Activated CD8-positive, alpha-beta T cell treated with anti-CD3 and anti-CD28 coated beads, Interleukin-2, amount 10 ng/mL, durations not matched to agents 7 days and 5 days (primary cell): ENCODE measurements around the gene SPECC1. TPM values are rescaled to one million over a fixed set of nuclear protein-coding genes. Genes with fewer than 3 reads are reported as not detected.
A peak's percentile ranks its signal among the peaks of the same experiment; 100 is the strongest.
"Not testable (repeated sequence)": the region's sequence is repeated elsewhere in the genome, so short reads cannot be mapped to it uniquely, and the experiment has no call there.

Experiments used
- ATAC-seq: fragments of 150-1000 bp; cut with Tn5 transposase; one replicate; pipeline ENCODE4 v1.10.0; 2021; ENCODE audit warnings: moderate library complexity
- CTCF ChIA-PET: fragments of 350-600 bp; sonication (Branson Sonifier 250); formaldehyde crosslinking; loops from one replicate; lab custom pipeline; 2021; ENCODE audit warnings: antibody characterized with exemption; lab: Charles Lee
- POLR2A ChIA-PET: fragments of 350-600 bp; sonication (Branson Sonifier 250); formaldehyde crosslinking; loops from one replicate; lab custom pipeline; 2021; ENCODE audit warnings: antibody characterized with exemption; lab: Charles Lee
- DNase-seq: peaks from one replicate; pipeline ENCODE4 v3.0.0-alpha.2; 2020
- H3K27ac Mint-ChIP-seq: one replicate; pipeline ENCODE4 v1.8.0; 2021; ENCODE audit warnings: mild to moderate bottlenecking, mixed read lengths
- H3K27me3 Mint-ChIP-seq: one replicate; pipeline ENCODE4 v1.8.0; 2021; ENCODE audit warnings: low read depth, mixed read lengths
- H3K36me3 Mint-ChIP-seq: one replicate; pipeline ENCODE4 v1.8.0; 2021; ENCODE audit warnings: low read depth, mixed read lengths
- H3K4me1 Mint-ChIP-seq: one replicate; pipeline ENCODE4 v1.8.0; 2021; ENCODE audit warnings: low read depth, mixed read lengths
- H3K4me3 Mint-ChIP-seq: one replicate; pipeline ENCODE4 v1.8.0; 2021; ENCODE audit warnings: mild to moderate bottlenecking, mixed read lengths
- H3K9me3 Mint-ChIP-seq: one replicate; pipeline ENCODE4 v1.8.0; 2022; ENCODE audit warnings: mixed read lengths; ENCODE audit not compliant: insufficient read depth
- total RNA-seq, 2 experiments: library from RNA; stranded (reverse); gene quantifications; one replicate each; pipeline ENCODE4 v1.2.3, GENCODE V29; 2021

The SPECC1 gene
- total RNA-seq, 2 experiments from 2014 or later, result 4.2 to 5.3 TPM

DNA sequence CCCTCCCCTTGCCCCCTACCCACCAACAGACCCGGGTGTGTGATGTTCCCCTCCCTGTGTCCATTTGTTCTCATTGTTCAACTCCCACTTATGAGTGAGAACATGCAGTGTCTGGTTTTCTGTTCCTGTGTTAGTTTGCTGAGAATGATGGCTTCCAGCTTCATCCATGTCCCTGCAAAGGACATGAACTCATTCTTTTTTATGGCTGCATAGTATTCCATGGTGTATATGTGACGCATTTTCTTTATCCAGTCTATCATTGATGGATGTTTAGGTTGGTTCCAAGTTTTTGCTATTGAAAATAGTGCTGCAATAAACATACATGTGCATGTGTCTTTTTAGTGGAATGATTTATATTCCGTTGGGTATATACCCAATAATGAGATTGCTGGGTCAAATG lies 91.6 kb downstream of the SPECC1 start:
- H3K4me3 Mint-ChIP-seq, CTCF ChIA-PET, H3K4me1 Mint-ChIP-seq, H3K36me3 Mint-ChIP-seq, H3K9me3 Mint-ChIP-seq, H3K27ac Mint-ChIP-seq, POLR2A ChIA-PET, ATAC-seq, H3K27me3 Mint-ChIP-seq, DNase-seq: not testable (repeated sequence)

DNA sequence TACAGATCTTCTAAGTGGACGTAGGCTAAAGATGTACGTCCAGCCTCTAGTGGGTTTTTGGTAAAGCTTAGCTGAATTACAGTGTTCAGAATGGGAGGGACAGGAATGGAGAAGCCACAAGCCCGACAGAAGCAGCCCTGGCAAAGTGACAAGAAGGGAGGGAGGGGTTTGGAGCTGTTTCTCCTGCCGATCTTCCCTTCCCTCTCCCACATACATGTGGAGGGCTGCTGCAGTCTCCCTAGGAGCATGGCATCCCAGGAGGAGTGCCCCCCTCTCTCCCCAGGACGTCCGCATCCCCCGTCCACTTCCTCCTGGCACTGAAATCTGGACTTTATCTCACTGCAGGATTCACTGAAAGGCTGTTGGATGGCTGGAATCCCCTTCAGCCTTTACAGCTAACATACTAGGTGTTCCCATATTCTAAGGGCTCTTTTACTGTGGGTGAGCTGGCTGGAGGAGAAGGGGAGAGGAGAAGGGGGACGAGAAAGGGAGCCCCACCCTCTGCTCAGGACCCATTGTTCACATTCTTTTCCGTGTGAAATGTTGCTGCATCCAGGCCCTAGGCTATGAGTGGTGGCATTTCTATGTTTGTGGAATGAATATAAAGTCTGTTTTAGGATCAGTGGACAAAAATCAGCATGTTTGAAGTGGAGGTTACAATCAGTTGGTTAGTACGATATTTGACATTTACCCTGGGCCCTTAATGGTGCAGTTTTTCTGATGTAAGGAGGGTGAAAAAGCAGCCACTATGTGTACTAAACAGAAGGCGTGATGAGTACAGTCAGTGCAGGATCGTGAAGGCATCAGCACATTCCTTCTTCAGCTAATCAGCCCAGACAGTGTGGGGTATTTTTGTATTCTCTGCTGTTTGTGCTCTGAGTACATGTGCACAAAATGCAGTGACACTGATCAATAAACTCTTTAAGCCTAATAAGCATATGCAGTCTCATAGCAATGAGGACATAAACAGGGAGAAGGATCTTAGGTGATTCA lies 94.6 kb downstream of the SPECC1 start:
- no peaks in the 10 kb centered on the region for H3K4me1 Mint-ChIP-seq
- DNase-seq, result no peak
- no peak overlapping the region for H3K27ac Mint-ChIP-seq
- H3K27me3 Mint-ChIP-seq, result peaks cover 8% of the 10 kb centered on the region
- no peak overlapping the region for H3K4me3 Mint-ChIP-seq
- H3K36me3 Mint-ChIP-seq, result no peaks in the 10 kb centered on the region
- ATAC-seq, result no peak
- CTCF ChIA-PET, result interaction anchor here (3.5 kb wide), 1 partner anchor 110 kb away, joined by 11 read pairs; no protein-coding TSS in a partner anchor
- H3K9me3 Mint-ChIP-seq, result no peaks in the 10 kb centered on the region
- POLR2A ChIA-PET, result interaction anchor here (0.6 kb wide), 1 partner anchor 11 kb away, joined by 3 read pairs; no protein-coding TSS in a partner anchor

- CTCF ChIA-PET, result interaction anchor here (1.5 kb wide), 1 partner anchor 113 kb away, joined by 3 read pairs; no protein-coding TSS in a partner anchor
- H3K9me3 Mint-ChIP-seq, result no peaks in the 10 kb centered on the region
- no peak overlapping the region for H3K27ac Mint-ChIP-seq
Observed at GRCh38 chr17:20105539-20106280, 96.6 kb downstream of the SPECC1 start.

DNA sequence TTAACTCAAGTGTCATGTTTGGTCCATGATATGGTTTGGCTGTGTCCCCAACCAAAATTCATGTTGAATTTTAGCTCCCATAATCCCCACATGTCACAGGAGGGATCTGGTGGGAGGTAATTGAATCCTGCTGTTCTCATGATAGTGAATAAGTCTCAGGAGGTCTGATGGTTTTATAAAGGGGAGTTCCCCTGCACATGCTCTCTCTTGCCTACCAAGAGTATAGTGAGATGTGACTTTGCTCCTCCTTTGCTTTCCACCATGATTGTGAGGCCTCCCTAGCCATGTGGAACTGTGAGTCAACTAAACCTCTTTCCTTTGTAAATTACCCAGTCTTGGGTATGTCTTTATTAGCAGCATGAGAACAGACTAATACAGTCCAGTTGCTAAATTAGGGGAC lies 97.3 kb downstream of the SPECC1 start:
- ATAC-seq, DNase-seq, H3K27ac Mint-ChIP-seq, H3K27me3 Mint-ChIP-seq, H3K36me3 Mint-ChIP-seq, H3K4me3 Mint-ChIP-seq, H3K4me1 Mint-ChIP-seq, H3K9me3 Mint-ChIP-seq, POLR2A ChIA-PET: not testable (repeated sequence)
- CTCF ChIA-PET, result interaction anchor here (1.5 kb wide), 1 partner anchor 113 kb away, joined by 3 read pairs; no protein-coding TSS in a partner anchor

More at GRCh38 chr17:20105539-20106280, 96.6 kb downstream of the SPECC1 start:
- H3K4me3 Mint-ChIP-seq, result no peak overlapping the region
- no peak for DNase-seq
- ATAC-seq, result no peak
- no peaks in the 10 kb centered on the region for H3K36me3 Mint-ChIP-seq
- POLR2A ChIA-PET, result no interaction called here
- no peaks in the 10 kb centered on the region for H3K4me1 Mint-ChIP-seq
- peaks cover 8% of the 10 kb centered on the region for H3K27me3 Mint-ChIP-seq

- Mint-ChIP-seq H3K36me3 (no peaks in the 10 kb centered on the region), H3K27me3 (peaks cover 5% of the 10 kb centered on the region), H3K4me1 (no peaks in the 10 kb centered on the region), H3K27ac (no peak overlapping the region), H3K4me3 (no peak overlapping the region), H3K9me3 (no peaks in the 10 kb centered on the region)
- ChIA-PET POLR2A (no interaction called here), CTCF (no interaction called here)
- DNase-seq, result no peak
- ATAC-seq, result no peak
Observed at GRCh38 chr17:20109076-20109475, 99.9 kb downstream of the SPECC1 start.

GRCh38 chr17:20111538-20111937 lies 102.4 kb downstream of the SPECC1 start:
- CTCF ChIA-PET, result interaction anchor here (1.3 kb wide), 1 partner anchor 118 kb away, joined by 4 read pairs; no protein-coding TSS in a partner anchor
- H3K4me1 Mint-ChIP-seq, result no peaks in the 10 kb centered on the region
- POLR2A ChIA-PET, result no interaction called here
- H3K27ac Mint-ChIP-seq, result no peak overlapping the region
- H3K36me3 Mint-ChIP-seq, result no peaks in the 10 kb centered on the region
- no peak for ATAC-seq
- H3K4me3 Mint-ChIP-seq, result no peak overlapping the region
- peaks cover 7% of the 10 kb centered on the region for H3K27me3 Mint-ChIP-seq
- H3K9me3 Mint-ChIP-seq, result no peaks in the 10 kb centered on the region
- no peak for DNase-seq

DNA sequence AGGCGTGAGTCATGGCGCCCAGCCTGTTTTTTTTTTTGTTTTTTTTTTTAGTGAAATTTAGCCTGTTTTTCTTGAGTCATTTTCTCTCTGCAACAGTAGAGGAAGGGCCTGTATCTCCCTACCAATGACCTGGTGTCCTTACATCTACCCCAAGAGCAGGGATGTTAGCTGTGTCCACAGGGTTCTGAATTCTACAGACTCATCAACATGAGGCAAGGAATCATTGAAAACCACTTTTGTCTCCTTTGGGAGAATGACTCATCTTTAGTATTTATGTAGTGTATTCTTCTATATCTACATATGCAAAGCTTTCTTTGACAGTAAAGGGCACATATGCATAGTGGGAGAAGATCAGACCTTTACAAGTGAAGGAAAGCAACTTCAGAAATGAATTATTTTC lies 105.3 kb downstream of the SPECC1 start:
- H3K27ac Mint-ChIP-seq, result no peak overlapping the region
- DNase-seq (no peak), ATAC-seq (no peak)
- H3K27me3 Mint-ChIP-seq, result peaks cover 3% of the 10 kb centered on the region
- peaks cover 2% of the 10 kb centered on the region for H3K4me1 Mint-ChIP-seq
- CTCF ChIA-PET, result interaction anchor here (2.0 kb wide), 1 partner anchor 122 kb away, joined by 7 read pairs; no protein-coding TSS in a partner anchor
- no peaks in the 10 kb centered on the region for H3K36me3 Mint-ChIP-seq
- no peak overlapping the region for H3K4me3 Mint-ChIP-seq
- H3K9me3 Mint-ChIP-seq, result no peaks in the 10 kb centered on the region
- POLR2A ChIA-PET, result no interaction called here

DNA sequence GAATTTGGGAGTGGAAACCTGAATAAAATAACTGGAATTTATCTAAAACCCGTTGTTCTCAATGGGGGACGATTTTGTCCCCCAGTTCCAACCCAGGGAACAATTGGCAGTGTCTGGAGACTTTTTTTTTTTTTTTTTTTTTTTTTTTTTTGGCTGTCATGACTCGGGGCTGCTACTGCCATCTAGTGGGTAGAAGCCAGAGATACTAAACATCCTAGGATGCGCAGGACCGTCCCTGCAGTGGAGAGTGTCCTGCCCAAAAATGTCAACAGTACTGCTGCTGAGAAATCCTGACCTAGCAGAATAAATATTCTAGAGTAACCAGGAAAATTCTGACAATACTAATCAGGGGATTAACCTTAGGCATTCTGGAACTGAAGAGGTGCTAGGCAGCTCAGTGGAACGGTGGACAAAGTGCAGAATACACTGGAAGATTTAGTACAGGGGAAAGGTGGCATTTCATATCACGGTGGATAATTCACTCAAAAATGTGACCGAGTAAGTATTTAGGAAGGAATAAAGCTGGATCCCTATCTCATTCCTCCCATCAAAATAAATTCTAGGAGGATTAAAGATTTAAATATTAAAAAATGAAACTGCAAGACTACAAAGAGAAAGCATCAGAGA lies 107.6 kb downstream of the SPECC1 start:
- ATAC-seq (peak; percentile 79), DNase-seq (peak; percentile 70)
- no peak overlapping the region for H3K4me3 Mint-ChIP-seq
- H3K4me1 Mint-ChIP-seq, result peaks cover 2% of the 10 kb centered on the region
- POLR2A ChIA-PET, result no interaction called here
- CTCF ChIA-PET, result interaction anchor here (0.7 to 2.6 kb wide), 6 partner anchors 11 to 128 kb away, joined by 3 to 38 read pairs (median 4); no protein-coding TSS in a partner anchor
- no peak overlapping the region for H3K27ac Mint-ChIP-seq
- H3K36me3 Mint-ChIP-seq, result no peaks in the 10 kb centered on the region
- H3K27me3 Mint-ChIP-seq, result peaks cover 3% of the 10 kb centered on the region
- no peaks in the 10 kb centered on the region for H3K9me3 Mint-ChIP-seq

GRCh38 chr17:20118280-20118679 lies 109.1 kb downstream of the SPECC1 start:
- no peak for DNase-seq
- CTCF ChIA-PET, result interaction anchor here (1.4 to 2.6 kb wide), 2 partner anchors 117 to 125 kb away, joined by 4 to 38 read pairs; no protein-coding TSS in a partner anchor
- H3K27ac Mint-ChIP-seq, result no peak overlapping the region
- no peaks in the 10 kb centered on the region for H3K36me3 Mint-ChIP-seq
- peaks cover 2% of the 10 kb centered on the region for H3K4me1 Mint-ChIP-seq
- POLR2A ChIA-PET, result no interaction called here
- no peak overlapping the region for H3K4me3 Mint-ChIP-seq
- no peaks in the 10 kb centered on the region for H3K9me3 Mint-ChIP-seq
- no peak for ATAC-seq
- peaks cover 6% of the 10 kb centered on the region for H3K27me3 Mint-ChIP-seq

GRCh38 chr17:20120836-20121235 lies 111.7 kb downstream of the SPECC1 start:
- POLR2A ChIA-PET, result no interaction called here

More at GRCh38 chr17:20120836-20121235, 111.7 kb downstream of the SPECC1 start:
- H3K27ac Mint-ChIP-seq, result no peak overlapping the region
- peaks cover 2% of the 10 kb centered on the region for H3K4me1 Mint-ChIP-seq
- H3K36me3 Mint-ChIP-seq, result no peaks in the 10 kb centered on the region
- CTCF ChIA-PET, result interaction anchor here (0.7 to 2.9 kb wide), 8 partner anchors 8 to 200 kb away, joined by 3 to 21 read pairs (median 4); no protein-coding TSS in a partner anchor
- H3K9me3 Mint-ChIP-seq, result no peaks in the 10 kb centered on the region
- peaks cover 3% of the 10 kb centered on the region for H3K27me3 Mint-ChIP-seq
- ATAC-seq, result no peak
- no peak overlapping the region for H3K4me3 Mint-ChIP-seq
- no peak for DNase-seq
